Measurements from ENCODE around the gene NMUR2. TPM values are rescaled to one million over a fixed set of nuclear protein-coding genes. Genes with fewer than 3 reads are reported as not detected.

NMUR2 gene
- total and polyA plus RNA-seq, 2 donors (not counting 3 experiments of a cell fraction or from before 2014, with no cell fraction given) = not detected

- H3K27ac ChIP-seq (ENCODE audit: insufficient read depth, low read depth, low read length) = no peak overlapping the region
- no peaks in the 10 kb centered on the region for H3K9me1 ChIP-seq (replicated peaks; ENCODE audit: control insufficient read depth, extremely low read depth, insufficient read depth, low read length)
- H3K27me3 ChIP-seq (ENCODE audit: control insufficient read depth in 2 of 2, insufficient read depth in 2 of 2, low read length in 2 of 2) = no peaks in the 10 kb centered on the region
- DNase-seq (ENCODE audit: low read depth, low spot score) (no peak), FAIRE-seq (no peak)
- H3K9me3 ChIP-seq (replicated peaks; ENCODE audit: control insufficient read depth, insufficient read depth, low read length) = no peaks in the 10 kb centered on the region
- no peaks in the 10 kb centered on the region for H4K20me1 ChIP-seq (replicated peaks; ENCODE audit: control insufficient read depth, extremely low read depth, insufficient read depth, low read length)
- no peaks in the 10 kb centered on the region for H3K79me2 ChIP-seq (ENCODE audit: control insufficient read depth, insufficient read depth, low read length)
- intact Hi-C loops (cut with micrococcal nuclease) = no loop called here
- no peak overlapping the region for H2AFZ ChIP-seq (ENCODE audit: low read depth, low read length)
- H3K4me1 ChIP-seq (ENCODE audit: control insufficient read depth, extremely low read depth, insufficient read depth, low read length) = no peaks in the 10 kb centered on the region
- no peak overlapping the region for H3K4me3 ChIP-seq (replicated peaks in 1 of 3; ENCODE audit: insufficient read depth in 1 of 3, low read depth in 1 of 3, low read length in 3 of 3)
- no TSS peak for BruUV-seq (replicated peaks)
- dilution Hi-C loops (cut with MboI; ENCODE audit: extremely low pct_ligation_motif_present, low sequenced_read_pairs) = no loop called here
- no peak overlapping the region for H3K9ac ChIP-seq (replicated peaks; ENCODE audit: extremely low read depth, insufficient read depth, low read length)
- no peak overlapping the region for H3K4me2 ChIP-seq (ENCODE audit: insufficient read depth, low read length)
- no peaks in the 10 kb centered on the region for H3K36me3 ChIP-seq (ENCODE audit: control insufficient read depth in 2 of 2, extremely low read depth in 1 of 2, insufficient read depth in 2 of 2, low read length in 2 of 2)
- TF ChIP-seq FOS (IDR thresholded peaks at IDR 0.05; ENCODE audit: borderline replicate concordance, insufficient read depth, low read length) = no peak
- TF ChIP-seq EZH2 (IDR thresholded peaks at IDR 0.05; ENCODE audit: borderline replicate concordance, low read depth, low read length, severe bottlenecking) = no peak
- no peak for TF ChIP-seq GATA2 (IDR thresholded peaks at IDR 0.05; ENCODE audit: insufficient read depth, insufficient read length, low read depth, low read length)
- no peak for TF ChIP-seq POLR2A (IDR thresholded peaks at IDR 0.05; ENCODE audit: low read depth, low read length)
- TF ChIP-seq JUN (IDR thresholded peaks at IDR 0.05; ENCODE audit: borderline replicate concordance, insufficient read depth, insufficient read length, low read depth) = no peak
- no peak for TF ChIP-seq MAX (IDR thresholded peaks at IDR 0.05; ENCODE audit: insufficient read depth, insufficient read length)
- no peak for TF ChIP-seq MYC (IDR thresholded peaks at IDR 0.05; ENCODE audit: low read depth, low read length)
- TF ChIP-seq, protein P1, sequence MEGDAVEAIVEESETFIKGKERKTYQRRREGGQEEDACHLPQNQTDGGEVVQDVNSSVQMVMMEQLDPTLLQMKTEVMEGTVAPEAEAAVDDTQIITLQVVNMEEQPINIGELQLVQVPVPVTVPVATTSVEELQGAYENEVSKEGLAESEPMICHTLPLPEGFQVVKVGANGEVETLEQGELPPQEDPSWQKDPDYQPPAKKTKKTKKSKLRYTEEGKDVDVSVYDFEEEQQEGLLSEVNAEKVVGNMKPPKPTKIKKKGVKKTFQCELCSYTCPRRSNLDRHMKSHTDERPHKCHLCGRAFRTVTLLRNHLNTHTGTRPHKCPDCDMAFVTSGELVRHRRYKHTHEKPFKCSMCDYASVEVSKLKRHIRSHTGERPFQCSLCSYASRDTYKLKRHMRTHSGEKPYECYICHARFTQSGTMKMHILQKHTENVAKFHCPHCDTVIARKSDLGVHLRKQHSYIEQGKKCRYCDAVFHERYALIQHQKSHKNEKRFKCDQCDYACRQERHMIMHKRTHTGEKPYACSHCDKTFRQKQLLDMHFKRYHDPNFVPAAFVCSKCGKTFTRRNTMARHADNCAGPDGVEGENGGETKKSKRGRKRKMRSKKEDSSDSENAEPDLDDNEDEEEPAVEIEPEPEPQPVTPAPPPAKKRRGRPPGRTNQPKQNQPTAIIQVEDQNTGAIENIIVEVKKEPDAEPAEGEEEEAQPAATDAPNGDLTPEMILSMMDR (IDR thresholded peaks at IDR 0.05; ENCODE audit: extremely low read depth in 1 of 2, insufficient read depth in 1 of 2, low read depth in 1 of 2, low read length in 2 of 2) = no peak
- TF ChIP-seq POLR2AphosphoS5 (IDR thresholded peaks at IDR 0.05; ENCODE audit: insufficient read depth, low read depth, low read length) = no peak
- CTCF ChIA-PET = no interaction called here
- POLR2A ChIA-PET = no interaction called here
Measured at GRCh38 chr5:152364172-152364571, 40.9 kb downstream of the NMUR2 start.

Measured in endothelial cell of umbilical vein (primary cell).